ENCODE data around the gene PCYT1B.
"Not testable (repeated sequence)": the region's sequence is repeated elsewhere in the genome, so short reads cannot be mapped to it uniquely, and the experiment has no call there.

The PCYT1B gene

DNA sequence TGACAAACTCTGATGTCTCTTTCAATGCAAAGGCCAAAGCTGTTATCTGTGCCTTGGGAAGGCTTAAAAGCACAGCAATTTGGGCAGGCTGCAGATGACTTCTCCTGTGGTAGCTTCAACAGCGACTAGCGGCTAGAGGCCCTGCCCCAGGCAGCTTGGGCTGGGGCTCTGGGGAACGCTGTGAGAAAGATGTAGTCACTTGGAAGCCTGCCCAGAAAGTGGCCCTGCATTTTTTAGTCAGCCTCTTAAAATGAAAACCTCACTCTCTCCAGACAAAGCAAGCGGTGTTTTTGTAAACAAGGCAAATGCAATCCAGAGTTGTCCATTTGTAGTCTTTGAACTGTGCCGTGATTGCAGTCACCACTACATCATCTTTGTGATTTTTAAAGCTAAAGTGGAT, 27.5 kb downstream of the PCYT1B start:
- DNase-seq (no peak), ATAC-seq (ENCODE audit: insufficient read depth, low read depth) (no peak)
- no peaks in the 10 kb centered on the region for H3K27me3 ChIP-seq (ENCODE audit: insufficient read depth, low read length, poor library complexity)
- no peaks in the 10 kb centered on the region for H4K20me1 ChIP-seq (ENCODE audit: insufficient read depth, low read length)
- H3K9ac ChIP-seq (ENCODE audit: low read depth, low read length): no peak overlapping the region
- H3K36me3 ChIP-seq (ENCODE audit: insufficient read depth, low read length): no peaks in the 10 kb centered on the region
- no peak overlapping the region for H3K4me2 ChIP-seq (ENCODE audit: insufficient read depth, low read length)
- no peak overlapping the region for H2AFZ ChIP-seq (ENCODE audit: low read depth, low read length)
- no peak for TF ChIP-seq EZH2 (IDR thresholded peaks at IDR 0.05; ENCODE audit: borderline replicate concordance, low read depth, low read length, severe bottlenecking)
- TF ChIP-seq, protein P1, sequence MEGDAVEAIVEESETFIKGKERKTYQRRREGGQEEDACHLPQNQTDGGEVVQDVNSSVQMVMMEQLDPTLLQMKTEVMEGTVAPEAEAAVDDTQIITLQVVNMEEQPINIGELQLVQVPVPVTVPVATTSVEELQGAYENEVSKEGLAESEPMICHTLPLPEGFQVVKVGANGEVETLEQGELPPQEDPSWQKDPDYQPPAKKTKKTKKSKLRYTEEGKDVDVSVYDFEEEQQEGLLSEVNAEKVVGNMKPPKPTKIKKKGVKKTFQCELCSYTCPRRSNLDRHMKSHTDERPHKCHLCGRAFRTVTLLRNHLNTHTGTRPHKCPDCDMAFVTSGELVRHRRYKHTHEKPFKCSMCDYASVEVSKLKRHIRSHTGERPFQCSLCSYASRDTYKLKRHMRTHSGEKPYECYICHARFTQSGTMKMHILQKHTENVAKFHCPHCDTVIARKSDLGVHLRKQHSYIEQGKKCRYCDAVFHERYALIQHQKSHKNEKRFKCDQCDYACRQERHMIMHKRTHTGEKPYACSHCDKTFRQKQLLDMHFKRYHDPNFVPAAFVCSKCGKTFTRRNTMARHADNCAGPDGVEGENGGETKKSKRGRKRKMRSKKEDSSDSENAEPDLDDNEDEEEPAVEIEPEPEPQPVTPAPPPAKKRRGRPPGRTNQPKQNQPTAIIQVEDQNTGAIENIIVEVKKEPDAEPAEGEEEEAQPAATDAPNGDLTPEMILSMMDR (IDR thresholded peaks at IDR 0.05; ENCODE audit: borderline replicate concordance, extremely low read depth, low read length, poor library complexity, severe bottlenecking): no peak
- H3K79me2 ChIP-seq (ENCODE audit: insufficient read depth, low read length): no peaks in the 10 kb centered on the region
- no peaks in the 10 kb centered on the region for H3K4me1 ChIP-seq (ENCODE audit: insufficient read depth, low read length)
- H3K4me3 ChIP-seq (ENCODE audit: low read depth in 1 of 2, low read length in 2 of 2): no peak overlapping the region
- no peaks in the 10 kb centered on the region for H3K9me3 ChIP-seq (ENCODE audit: insufficient read depth, low read length, severe bottlenecking)
- no peak overlapping the region for H3K27ac ChIP-seq (ENCODE audit: low read length)

DNA sequence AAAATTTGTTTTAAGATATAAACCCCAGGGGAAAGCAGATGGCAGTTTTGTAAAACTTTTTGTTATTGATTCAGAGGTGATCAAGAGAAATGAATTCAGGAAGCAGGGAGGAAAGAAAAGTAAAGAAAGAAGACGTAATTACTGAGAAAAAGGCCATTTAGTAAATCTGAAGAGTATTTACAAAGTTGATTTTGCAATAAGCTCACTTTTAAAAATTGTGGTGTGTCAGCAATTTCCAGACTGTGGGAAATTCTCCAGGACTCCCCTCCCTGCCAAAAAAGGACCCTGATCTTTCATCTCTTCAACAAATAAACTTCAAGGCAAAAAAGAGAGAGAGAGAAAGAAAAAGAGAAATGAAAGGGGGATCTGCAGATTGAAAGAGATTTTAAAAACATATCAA, 36.6 kb downstream of the PCYT1B start:
- Histone ChIP-seq H3K4me3 (ENCODE audit: low read depth in 1 of 2, low read length in 2 of 2) (no peak overlapping the region), H2AFZ (ENCODE audit: low read depth, low read length) (no peak overlapping the region), H3K79me2 (ENCODE audit: insufficient read depth, low read length) (no peaks in the 10 kb centered on the region), H3K4me2 (ENCODE audit: insufficient read depth, low read length) (no peak overlapping the region), H3K9me3 (ENCODE audit: insufficient read depth, low read length, severe bottlenecking) (no peaks in the 10 kb centered on the region), H4K20me1 (ENCODE audit: insufficient read depth, low read length) (no peaks in the 10 kb centered on the region), H3K4me1 (ENCODE audit: insufficient read depth, low read length) (no peaks in the 10 kb centered on the region), H3K27me3 (ENCODE audit: insufficient read depth, low read length, poor library complexity) (no peaks in the 10 kb centered on the region), H3K36me3 (ENCODE audit: insufficient read depth, low read length) (no peaks in the 10 kb centered on the region), H3K9ac (ENCODE audit: low read depth, low read length) (no peak overlapping the region), H3K27ac (ENCODE audit: low read length) (no peak overlapping the region)
- DNase-seq (no peak), ATAC-seq (ENCODE audit: insufficient read depth, low read depth) (no peak)
- TF ChIP-seq, protein P1 (IDR thresholded peaks at IDR 0.05; ENCODE audit: borderline replicate concordance, extremely low read depth, low read length, poor library complexity, severe bottlenecking): no peak
- TF ChIP-seq EZH2 (IDR thresholded peaks at IDR 0.05; ENCODE audit: borderline replicate concordance, low read depth, low read length, severe bottlenecking): no peak

DNA sequence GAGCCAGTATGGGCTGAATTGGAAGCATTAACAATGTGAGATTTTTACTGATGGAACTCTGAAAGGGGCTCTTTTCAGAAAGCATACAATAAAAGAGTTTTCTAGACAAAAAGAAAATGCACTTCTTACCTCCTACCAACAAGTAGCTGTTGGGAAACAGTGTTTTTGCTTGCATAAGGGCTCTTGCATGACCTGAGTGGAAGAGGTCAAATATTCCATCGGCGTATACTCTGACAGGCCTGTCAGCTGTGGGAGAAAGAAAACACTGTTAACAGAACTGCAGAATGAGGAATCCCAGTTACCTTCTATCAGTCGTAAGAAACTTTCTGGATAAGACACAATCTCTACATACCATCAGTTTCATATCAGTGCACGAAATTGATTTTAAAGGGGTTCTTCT, 39.5 kb downstream of the PCYT1B start:
- H4K20me1 ChIP-seq (ENCODE audit: insufficient read depth, low read length): no peaks in the 10 kb centered on the region
- ATAC-seq (ENCODE audit: insufficient read depth, low read depth) (no peak), DNase-seq (no peak)
- H3K27ac ChIP-seq (ENCODE audit: low read length): no peak overlapping the region
- TF ChIP-seq, protein P1 (IDR thresholded peaks at IDR 0.05; ENCODE audit: borderline replicate concordance, extremely low read depth, low read length, poor library complexity, severe bottlenecking): no peak
- H3K9me3 ChIP-seq (ENCODE audit: insufficient read depth, low read length, severe bottlenecking): no peaks in the 10 kb centered on the region
- H3K36me3 ChIP-seq (ENCODE audit: insufficient read depth, low read length): no peaks in the 10 kb centered on the region
- H3K9ac ChIP-seq (ENCODE audit: low read depth, low read length): no peak overlapping the region
- no peak overlapping the region for H3K4me2 ChIP-seq (ENCODE audit: insufficient read depth, low read length)
- no peaks in the 10 kb centered on the region for H3K27me3 ChIP-seq (ENCODE audit: insufficient read depth, low read length, poor library complexity)
- H3K4me3 ChIP-seq (ENCODE audit: low read depth in 1 of 2, low read length in 2 of 2): no peak overlapping the region
- no peaks in the 10 kb centered on the region for H3K4me1 ChIP-seq (ENCODE audit: insufficient read depth, low read length)
- H3K79me2 ChIP-seq (ENCODE audit: insufficient read depth, low read length): no peaks in the 10 kb centered on the region
- no peak overlapping the region for H2AFZ ChIP-seq (ENCODE audit: low read depth, low read length)

DNA sequence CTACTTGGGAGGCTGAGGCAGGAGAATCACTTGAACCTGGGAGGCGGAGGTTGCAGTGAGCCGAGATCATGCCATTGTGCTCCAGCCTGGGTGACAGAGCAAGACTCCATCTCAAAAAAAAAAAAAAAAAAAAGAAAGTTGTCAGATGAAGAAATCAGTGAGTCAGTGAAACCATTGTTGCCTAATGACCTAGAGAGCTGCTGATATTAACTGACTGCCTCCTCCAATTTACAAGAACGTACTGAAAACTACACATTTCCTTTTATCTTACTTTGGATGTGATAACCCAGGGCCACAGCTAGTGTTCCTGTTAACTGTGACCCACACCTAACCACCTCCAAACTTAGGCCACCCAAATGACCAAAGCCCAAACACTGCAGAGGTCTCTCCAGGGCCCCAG, 41.2 kb downstream of the PCYT1B start:
- not testable (repeated sequence) for H3K79me2 ChIP-seq (ENCODE audit: insufficient read depth, low read length); H3K4me1 ChIP-seq (ENCODE audit: insufficient read depth, low read length); H3K36me3 ChIP-seq (ENCODE audit: insufficient read depth, low read length); H3K9me3 ChIP-seq (ENCODE audit: insufficient read depth, low read length, severe bottlenecking); H3K27ac ChIP-seq (ENCODE audit: low read length); H4K20me1 ChIP-seq (ENCODE audit: insufficient read depth, low read length); ATAC-seq (ENCODE audit: insufficient read depth, low read depth); H3K4me3 ChIP-seq (ENCODE audit: low read depth in 1 of 2, low read length in 2 of 2); H3K9ac ChIP-seq (ENCODE audit: low read depth, low read length); DNase-seq; H3K27me3 ChIP-seq (ENCODE audit: insufficient read depth, low read length, poor library complexity); H2AFZ ChIP-seq (ENCODE audit: low read depth, low read length); H3K4me2 ChIP-seq (ENCODE audit: insufficient read depth, low read length)

Measured in DND-41 (cell line).